Skeletal muscle cell (primary cell): ENCODE measurements around the gene POGLUT2.

Experiments used
- DNase-seq: peaks from one replicate; pipeline ENCODE4 v3.0.0-alpha.2; 2010; ENCODE audit warnings: low read depth
- H3K4me3 ChIP-seq: 2 replicates; pipeline ENCODE4 v1.5.1; 2011; ENCODE audit warnings: low read depth, mild to moderate bottlenecking, control low read depth, low read length, moderate library complexity

Gene POGLUT2

DNA sequence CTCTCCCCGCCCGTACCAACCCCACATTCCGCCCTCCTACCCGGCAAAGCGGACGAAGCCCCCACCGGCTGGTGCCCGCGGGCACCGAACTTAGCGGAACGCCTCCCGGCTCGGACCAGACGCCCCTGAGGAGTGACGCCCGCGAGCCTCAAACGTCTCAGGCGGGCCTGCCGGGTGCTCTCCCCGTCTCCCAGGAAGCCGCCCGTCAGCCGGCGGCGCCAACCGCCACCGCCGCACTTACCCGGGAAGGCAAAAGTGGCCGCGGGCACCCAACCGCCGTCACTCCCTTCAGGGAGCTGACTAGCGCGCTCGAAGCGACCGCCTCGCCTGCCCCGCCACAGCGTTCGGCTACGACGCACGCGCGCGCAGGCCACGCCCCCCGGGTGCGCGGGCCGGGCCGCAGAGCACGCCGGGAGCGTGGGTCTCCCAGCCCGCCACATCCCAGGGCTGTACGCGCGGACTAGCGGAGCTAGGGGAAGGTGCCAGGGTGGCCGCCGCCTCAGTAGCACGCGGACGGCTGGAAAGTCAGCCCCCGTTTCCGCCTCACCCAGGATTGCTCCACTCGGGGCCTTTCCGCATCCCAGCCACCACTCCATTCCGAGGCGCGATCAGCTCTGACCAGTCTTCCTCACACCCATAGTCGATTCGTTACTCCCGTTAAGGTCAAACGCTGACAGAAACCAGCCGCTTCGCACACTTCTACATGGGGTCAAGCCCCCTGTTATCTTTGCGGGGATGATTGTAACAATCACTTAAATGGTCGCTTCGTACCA lies 25.1 kb downstream of the POGLUT2 start, which contains the start of gene TEX30:
TEX30 (minus strand) TSS at position 346 of the 773 bp plus-strand sequence. CDS start 3,760 bp downstream, outside the sequence.
- peak within 1 kb of the TSS; percentile 87 for H3K4me3 ChIP-seq
- peak; percentile 49 for DNase-seq

DNA sequence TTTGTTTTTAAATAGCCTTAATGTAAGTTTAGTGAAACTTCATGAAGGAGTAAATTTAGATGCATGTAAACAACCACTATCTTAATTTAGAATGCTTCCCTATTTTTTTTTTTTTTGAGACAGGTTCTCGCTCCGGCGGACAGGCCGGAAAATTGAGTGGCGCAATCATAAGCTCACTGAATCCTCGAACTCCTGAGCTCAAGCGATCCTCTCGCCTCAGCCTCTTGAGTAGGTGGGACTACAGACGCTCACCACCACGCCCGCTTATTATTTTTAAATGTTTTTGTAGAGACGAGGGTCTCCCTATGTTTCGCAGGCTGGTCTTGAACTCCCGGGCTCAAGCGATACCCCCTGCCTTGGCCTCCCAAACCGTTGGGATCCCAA lies 26.7 kb downstream of the POGLUT2 start:
- no peak for DNase-seq
- no peak overlapping the region for H3K4me3 ChIP-seq

DNA sequence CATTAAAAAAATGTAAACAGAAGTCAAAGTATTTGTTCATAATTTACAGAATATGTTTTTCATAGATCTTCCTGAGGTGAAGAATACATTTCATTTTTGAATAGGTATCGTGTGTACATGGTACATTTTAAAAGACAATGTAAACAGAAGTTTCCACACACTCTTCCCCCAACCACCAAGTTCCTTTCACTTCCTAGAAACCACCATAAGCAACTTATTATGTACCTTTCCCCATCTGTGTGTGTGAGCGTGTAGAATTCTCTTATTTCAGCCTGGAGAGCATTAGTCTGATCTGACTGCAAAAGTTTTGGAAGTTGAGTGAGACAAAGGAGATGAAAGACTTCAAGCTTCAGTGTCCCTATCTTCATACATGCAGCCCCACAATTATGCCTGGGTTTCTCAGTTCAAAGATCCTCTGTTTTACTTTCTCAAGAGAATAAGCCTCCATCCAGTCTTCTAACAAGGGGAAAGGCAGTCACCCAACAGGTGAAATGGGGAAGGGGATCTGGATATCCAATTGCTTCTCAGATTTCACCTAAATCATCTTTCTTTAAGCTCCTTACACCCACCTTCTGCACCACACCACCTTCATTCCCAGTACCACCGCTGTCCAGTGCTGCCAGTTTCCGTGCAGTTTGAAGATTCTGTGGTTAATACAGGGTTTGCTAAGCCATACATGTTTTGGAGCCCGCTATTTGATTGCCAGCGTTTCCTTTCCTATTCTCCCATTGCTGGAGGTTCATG lies 27.3 kb downstream of the POGLUT2 start:
- no peak overlapping the region for H3K4me3 ChIP-seq
- no peak for DNase-seq

DNA sequence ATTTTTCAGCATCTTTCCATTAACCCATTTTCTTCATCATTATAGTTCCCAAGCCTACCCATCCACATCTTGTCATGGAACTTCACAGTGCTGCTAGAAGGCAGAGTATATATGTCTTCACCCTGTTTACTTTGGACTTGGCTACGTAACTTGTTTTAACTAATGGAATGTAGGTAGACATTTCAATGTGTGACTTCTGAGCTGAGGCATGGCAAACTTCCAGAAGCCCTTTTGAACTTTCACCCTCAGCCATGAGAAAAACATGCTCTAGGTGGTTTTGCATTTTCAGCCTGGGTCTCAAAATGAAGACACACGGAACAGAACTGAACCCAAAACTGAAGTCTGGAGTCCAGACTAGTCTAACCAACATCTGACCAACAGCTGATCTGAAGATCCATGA lies 28.3 kb downstream of the POGLUT2 start:
- DNase-seq = no peak

DNA sequence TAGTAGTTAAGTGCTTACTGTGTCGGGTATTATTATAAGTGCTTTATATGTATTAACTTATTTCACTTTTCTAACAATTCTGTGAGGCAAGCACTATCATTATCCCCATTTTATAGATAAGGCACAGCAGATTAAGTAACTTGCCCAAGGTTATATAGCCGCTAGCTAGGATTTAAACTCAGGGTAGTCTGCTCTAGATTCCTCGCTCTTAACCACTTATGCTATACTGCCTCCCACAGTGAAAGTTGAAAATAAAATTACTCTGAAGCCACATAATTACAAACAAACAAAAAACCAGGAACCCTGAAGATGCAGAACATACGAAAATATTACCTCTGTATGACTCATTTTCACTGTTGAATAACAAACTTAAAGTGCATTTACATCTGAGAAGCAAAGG lies 29.1 kb downstream of the POGLUT2 start:
- DNase-seq = no peak
- H3K4me3 ChIP-seq = no peak overlapping the region

More for the DNA sequence above, 28.3 kb downstream of the POGLUT2 start:
- no peak overlapping the region for H3K4me3 ChIP-seq

DNA sequence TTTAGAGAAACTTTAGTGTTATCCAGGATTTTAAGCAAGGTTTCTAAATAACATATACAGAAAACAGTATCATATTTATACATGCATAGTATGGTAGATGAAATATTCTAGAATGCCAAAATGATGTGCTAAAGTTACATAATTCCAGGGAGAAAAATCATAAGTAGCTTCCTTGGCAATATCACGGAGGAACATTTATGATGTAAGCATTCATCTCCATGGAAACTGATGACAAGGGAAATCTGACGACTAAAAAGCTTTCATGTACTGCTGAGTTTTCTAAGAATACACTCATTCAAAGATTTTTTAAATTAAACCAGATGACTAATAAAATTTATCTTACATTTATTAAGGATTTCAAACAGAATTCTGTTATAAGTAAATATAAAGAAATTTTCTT lies 29.9 kb downstream of the POGLUT2 start:
- no peak overlapping the region for H3K4me3 ChIP-seq
- DNase-seq = no peak

DNA sequence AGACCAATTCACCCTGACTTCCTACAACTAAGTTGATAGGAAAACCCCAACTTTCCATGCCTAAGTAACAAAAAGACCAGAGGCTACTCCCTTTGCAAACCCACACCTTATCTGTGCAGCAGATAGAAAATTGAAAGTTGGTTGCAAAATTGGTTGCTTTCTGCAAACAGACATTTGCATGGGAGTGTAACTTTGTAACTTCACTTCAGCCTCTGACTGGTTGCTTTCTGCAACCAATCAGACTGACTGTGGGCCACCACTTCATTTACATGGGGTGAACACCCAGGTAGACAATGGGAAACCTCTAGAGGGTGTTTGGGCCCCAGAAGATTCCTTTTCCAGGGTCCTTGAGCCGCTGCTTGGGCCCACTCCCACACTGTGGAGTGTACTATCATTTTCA lies 35.0 kb downstream of the POGLUT2 start:
- no peak overlapping the region for H3K4me3 ChIP-seq
- DNase-seq = no peak

DNA sequence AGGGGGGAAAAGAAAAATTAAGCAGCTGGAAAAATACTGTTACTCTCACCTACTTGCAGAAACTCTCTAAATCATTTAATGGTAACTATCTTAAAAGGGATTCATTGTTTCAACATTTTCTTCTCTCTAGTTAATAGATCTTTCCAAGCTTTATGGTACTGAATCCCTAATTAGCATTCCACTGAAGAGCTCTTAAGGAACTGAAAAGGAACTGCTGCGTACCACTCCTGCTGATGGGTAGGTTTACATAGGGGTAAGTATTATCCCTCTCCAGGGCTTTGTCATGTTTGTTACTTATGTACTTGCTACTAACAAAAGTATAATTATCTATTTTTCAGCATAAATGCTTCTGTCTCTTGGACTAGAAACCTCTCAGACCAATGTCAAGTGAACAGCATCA lies 37.7 kb downstream of the POGLUT2 start:
- no peak for DNase-seq
- no peak overlapping the region for H3K4me3 ChIP-seq

DNA sequence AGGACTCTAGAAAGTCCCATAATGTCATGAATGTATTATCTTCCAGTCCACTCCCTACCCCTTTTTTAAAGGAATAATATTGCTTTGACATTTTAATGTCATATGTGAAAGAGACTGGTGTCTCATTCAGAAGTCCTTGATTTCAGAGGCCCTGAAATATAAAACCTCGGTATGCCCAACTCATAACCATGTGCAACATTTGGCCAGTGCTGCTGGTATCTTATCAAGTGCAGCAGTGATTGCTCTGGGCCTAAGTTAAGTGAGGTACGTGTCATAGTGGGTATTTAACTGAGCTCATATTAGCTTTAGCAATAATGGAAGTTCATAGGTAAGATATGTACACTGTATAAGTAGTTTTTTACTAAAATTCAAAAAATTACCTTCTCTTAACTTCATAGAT lies 39.9 kb downstream of the POGLUT2 start:
- H3K4me3 ChIP-seq = no peak overlapping the region
- no peak for DNase-seq

DNA sequence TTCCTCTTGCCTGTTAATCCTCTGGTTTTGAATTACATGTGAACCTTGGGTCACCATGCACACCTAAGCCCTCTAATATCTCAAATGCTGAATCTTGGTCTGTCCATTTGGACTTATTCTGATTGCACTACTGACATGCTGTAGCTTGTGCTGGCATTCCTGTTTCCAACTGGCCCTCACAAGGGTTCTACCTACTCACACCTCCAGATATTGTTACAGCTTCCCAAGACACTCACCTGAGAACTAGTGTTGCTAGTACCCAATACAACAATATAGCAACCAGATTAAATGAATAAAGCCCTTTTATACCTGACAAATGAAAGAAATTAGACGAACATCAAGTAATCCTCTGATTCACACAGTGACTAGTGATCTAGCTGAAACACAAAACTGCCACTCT lies 41.8 kb downstream of the POGLUT2 start:
- no peak for DNase-seq
- H3K4me3 ChIP-seq = no peak overlapping the region

DNA sequence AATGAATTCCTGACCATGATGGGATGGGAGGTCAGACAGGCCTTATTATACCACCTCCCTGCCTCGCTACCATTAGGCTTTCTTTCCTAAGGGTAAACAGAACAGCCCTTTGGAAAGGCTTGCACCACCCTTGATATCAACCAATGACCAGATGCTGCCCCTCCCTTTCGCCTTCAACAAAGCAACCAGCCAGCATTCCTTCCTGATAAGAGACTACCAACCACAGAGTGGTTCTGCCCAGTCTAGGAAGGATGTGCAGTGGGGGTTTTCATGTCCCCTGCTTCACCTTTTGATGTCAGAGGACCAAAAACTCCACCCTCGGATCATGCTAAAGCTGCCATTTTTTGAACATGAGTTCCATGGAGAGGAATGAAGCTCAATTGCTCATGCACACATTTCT lies 46.9 kb downstream of the POGLUT2 start:
- no peak for DNase-seq

DNA sequence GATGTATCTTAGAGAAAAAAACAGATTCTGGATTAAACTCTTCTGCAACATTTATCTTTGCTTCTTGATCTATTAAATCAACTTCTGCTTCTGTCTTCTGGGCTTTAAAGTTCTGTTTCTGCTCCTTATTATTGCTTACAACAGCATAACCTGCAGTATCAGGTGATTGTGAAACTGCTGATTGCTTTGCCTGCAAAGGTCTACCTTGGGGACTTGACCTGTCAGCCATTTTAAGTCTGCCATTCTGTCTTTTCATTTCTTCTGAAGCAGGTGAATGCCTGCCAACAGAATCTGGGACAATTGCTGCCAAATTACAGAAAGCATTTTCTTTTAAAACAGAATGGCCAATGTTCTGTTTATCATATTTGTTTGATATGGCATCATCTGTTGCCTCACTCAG lies 56.3 kb downstream of the POGLUT2 start:
- no peak for DNase-seq
- H3K4me3 ChIP-seq = no peak overlapping the region

More for the DNA sequence above, 46.9 kb downstream of the POGLUT2 start:
- no peak overlapping the region for H3K4me3 ChIP-seq

DNA sequence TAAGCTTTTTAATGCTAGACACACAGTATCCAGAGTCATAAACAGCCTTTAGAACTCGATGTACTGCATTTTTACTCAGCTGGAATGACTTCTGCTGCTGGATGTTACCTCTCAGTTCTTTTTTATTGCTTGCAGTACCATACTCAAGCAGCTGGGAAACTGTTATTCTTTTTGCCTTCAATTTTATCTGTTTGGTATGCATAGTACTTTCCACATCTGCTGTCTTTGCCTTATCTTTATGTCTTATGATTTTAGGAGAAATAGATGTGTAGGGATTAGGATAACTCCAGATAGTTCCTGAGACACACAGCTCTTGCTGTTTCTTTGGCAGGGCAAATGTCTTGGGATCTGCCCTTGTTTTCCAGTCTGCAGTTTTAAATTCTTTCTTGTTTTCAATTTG lies 56.7 kb downstream of the POGLUT2 start:
- H3K4me3 ChIP-seq = no peak overlapping the region
- DNase-seq = no peak
